ENCODE data around the gene NDFIP2.

GRCh38 chr13:79470666-79471065 is 10.3 kb upstream of the NDFIP2 start:
- no peak for TF ChIP-seq CTCF (IDR thresholded peaks at IDR 0.05; ENCODE audit: extremely low read depth in 1 of 2, insufficient read depth in 1 of 2, low read depth in 1 of 2, low read length in 2 of 2)
- no peak for TF ChIP-seq POLR2AphosphoS5 (IDR thresholded peaks at IDR 0.05; ENCODE audit: insufficient read depth, low read depth, low read length)
- no peak for TF ChIP-seq FOS (IDR thresholded peaks at IDR 0.05; ENCODE audit: borderline replicate concordance, insufficient read depth, low read length)
- no peak for TF ChIP-seq POLR2A (IDR thresholded peaks at IDR 0.05; ENCODE audit: low read depth, low read length)
- no peak for TF ChIP-seq MYC (IDR thresholded peaks at IDR 0.05; ENCODE audit: low read depth, low read length)

Measured in endothelial cell of umbilical vein (primary cell).